Smooth muscle cell of the brain vasculature (primary cell): ENCODE measurements around the gene NLRX1.
"Not testable (repeated sequence)": the region's sequence is repeated elsewhere in the genome, so short reads cannot be mapped to it uniquely, and the experiment has no call there.

Source experiments
- DNase-seq: peaks from one replicate; pipeline ENCODE4 v3.0.0-alpha.2; 2012; ENCODE audit warnings: low read depth, low spot score

The NLRX1 gene

DNA sequence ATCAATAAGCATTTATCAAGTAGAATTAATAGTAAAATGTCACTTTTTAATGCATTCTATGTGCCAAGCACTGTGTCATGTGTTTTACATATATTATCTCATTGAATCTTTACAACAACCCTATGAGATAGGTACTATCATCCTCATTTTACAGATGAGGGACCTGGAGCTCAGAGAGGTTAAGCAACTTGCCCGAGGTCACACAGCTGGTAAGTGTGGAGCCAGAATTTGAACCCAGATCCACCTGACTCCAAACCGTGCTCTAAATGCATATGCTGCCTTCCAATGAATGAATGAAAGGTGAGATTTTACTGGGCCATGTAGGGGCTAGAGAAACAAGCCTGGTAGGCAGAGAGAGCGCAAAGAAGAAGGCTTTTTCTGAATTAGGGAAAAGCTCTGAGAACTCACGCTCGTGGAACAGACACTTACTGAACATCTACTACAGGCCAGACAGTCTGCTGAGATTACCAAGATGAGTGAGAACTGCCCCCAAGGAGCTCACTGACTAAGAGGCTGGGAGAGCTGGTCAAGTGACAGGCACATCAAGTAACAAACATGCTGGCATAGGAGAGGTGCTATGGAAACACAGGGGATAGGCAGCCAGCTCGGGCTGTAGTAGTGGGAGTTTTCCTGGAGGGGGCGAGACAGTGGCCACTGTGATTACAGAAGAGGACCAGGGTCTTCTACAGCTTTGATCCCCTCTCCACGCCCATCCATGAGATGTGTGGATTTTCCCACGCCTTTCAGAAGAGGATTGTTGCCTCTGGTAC is 15.3 kb upstream of the NLRX1 start:
- DNase-seq = no peak

DNA sequence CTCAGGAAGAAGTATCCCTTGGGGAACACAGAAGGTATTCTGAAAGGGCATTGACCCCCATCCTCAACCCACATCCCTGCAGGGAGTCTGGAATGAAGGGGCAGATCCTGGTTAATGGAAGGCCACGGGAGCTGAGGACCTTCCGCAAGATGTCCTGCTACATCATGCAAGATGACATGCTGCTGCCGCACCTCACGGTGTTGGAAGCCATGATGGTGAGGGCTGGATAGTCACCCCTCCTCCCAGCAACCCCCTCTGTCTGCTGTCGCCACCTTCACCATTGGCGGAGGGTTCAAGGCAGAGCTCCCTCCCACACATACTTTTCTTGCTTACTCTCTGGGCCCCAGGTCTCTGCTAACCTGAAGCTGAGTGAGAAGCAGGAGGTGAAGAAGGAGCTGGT is 14.3 kb upstream of the NLRX1 start:
- no peak for DNase-seq

DNA sequence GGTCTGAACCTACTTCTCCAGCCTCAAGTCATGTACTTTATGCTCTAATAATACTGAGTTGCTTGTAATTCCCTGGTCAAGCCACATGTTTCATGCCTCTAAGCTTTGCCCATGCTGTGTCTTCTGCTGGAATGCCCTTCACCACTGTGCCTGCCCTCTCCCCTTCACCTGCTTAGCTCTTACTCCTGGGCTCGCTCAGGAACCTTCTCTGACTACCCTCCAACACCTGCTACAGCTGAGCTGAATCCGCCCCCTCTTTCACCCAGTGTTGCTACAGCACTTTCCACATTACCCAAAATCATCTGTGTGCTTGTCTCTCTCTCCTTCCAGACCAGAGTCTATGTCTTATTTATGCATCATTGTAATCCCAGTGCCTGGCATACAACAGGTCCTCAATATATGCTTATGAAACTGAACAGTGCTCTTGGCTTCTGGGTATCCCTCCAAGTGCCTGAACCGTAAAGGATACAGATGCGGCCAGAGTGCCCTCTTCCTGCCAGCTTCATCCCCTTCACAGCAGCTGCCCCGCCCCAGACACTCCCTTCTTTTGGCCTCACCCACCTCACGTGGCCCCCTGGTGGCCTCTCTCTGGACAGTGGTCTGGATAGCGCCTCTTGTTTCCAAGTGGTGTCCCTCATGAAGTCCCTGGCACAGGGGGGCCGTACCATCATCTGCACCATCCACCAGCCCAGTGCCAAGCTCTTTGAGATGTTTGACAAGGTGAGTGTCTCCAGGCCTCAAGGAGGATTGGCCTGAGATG is 12.6 kb upstream of the NLRX1 start:
- DNase-seq = no peak

DNA sequence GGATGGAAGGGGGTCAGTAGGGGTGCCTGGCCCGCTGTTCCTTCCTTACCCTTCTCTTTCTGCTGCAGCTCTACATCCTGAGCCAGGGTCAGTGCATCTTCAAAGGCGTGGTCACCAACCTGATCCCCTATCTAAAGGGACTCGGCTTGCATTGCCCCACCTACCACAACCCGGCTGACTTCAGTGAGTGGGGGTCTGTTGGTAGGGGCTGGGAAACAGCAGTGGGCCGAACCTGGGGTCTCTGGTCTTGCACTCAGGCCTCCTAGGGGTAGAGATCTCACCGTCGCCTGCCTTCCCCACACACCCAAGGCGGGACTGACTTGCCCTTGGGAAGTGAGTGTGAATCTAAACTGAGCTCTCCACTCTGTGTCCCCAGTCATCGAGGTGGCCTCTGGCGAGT is 12.0 kb upstream of the NLRX1 start:
- no peak for DNase-seq

DNA sequence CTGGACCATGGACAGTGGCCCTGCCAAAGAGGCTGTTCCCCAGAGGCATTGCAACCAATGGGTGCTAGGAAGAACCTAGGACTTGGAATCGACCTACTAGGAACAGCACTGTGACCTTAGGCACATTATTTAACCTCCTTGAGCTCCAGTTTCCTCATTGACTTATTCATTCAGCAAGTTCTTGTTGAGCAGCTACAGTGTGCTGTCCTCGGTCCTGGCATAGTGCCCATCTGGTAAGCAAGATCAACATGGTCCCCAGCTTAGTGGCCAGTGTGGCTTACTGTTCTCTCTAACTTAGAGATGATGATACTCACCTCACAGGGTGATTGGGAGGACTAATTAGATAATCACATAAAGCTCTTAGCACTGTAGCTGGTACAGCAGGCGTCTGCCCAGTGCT is 11.5 kb upstream of the NLRX1 start:
- DNase-seq = no peak

DNA sequence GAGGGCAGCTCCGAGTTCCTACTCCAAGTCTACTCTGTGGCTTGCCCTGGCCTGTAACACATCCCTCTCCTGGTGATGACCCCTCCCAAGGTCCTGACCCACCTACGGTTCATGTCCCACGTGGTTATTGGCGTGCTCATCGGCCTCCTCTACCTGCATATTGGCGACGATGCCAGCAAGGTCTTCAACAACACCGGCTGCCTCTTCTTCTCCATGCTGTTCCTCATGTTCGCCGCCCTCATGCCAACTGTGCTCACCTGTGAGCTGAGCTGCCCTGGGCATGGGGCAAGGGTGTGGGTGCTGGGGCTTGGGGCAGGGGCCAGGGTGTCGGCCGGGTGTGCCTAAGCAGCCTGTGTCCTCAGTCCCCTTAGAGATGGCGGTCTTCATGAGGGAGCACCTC is 10.1 kb upstream of the NLRX1 start:
- DNase-seq = no peak

DNA sequence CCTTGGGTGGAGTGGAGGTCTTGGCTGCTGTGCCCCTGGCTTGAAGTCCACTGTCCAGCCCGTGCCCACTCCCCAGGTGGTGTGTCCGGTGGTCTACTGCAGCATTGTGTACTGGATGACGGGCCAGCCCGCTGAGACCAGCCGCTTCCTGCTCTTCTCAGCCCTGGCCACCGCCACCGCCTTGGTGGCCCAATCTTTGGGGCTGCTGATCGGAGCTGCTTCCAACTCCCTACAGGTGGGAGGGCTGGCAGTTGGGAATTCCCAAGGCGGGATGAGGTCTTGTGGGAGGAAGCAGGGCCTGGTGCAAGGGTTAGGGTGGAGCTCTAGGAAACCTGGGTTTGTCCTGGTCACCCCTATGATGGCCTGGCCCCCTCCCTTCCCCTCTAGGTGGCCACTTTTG is 8.4 kb upstream of the NLRX1 start:
- DNase-seq = no peak

DNA sequence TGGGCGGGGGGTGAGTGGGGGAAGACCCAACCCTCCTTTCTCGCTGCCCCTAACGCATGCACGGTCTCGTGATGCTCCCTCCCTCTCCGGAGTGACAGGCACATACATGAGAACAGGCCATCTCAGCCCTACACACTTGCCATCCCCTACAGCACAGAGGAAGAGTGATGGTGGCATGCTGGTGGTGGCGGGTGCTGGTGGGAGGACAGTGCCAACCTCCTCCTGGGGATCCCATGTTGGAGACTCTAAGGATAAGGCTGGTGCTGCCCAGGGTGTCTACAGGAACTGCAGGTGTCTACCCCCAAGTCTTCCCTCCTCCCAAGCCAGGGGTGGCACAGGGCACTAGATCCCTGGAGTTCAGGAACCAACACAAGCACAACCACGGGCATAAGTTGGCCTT is 6.7 kb upstream of the NLRX1 start:
- DNase-seq = no peak

DNA sequence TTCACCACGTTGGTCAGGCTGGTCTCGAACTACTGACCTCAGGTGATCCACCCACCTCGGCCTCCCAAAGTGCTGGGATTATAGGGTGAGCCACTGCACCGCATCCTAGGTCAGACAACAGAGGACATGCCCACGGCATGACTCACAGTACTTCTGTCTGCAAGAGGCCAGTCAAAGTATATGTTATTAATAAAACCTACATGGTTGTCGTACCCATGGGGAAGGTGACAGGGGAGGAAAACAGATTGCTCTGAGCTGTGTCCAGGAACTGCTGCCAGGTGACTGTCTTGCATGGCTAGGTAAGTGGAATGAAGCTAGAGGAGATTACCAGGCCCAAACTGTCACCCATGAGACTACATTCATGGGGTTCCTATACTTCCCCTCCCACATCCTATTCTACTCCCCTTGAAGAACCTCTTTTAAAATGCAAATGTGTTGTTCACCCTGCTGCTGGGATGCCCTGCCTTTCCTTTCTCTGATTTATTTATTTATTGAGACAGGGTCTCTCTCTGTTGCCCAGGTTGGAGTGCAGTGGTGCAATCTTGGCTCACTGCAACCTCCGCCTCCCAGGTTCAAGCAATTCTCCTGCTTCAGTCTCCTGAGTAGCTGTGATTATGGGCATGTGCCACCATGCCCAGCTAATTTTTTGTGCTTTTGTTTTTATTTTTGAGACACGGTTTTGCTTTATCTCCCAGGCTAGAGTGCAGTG is 2.0 kb upstream of the NLRX1 start:
- DNase-seq = no peak

DNA sequence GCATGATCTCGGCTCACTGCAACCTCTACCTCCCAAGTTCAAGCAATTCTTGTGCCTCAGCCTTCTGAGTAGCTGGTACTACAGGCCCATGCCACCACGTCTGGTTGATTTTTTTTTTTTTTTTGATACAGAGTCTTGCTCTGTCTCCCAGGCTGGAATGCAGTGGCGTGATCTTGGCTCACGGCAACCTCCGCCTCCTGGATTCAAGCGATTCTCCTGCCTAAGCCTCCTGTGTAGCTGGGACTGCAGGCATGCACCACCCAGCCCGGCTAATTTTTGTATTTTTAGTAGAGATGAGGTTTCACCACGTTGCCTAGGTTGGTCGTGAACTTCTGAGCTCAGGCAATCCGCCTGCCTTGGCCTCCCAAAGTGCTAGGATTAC is 1.5 kb upstream of the NLRX1 start:
- DNase-seq = not testable (repeated sequence)

DNA sequence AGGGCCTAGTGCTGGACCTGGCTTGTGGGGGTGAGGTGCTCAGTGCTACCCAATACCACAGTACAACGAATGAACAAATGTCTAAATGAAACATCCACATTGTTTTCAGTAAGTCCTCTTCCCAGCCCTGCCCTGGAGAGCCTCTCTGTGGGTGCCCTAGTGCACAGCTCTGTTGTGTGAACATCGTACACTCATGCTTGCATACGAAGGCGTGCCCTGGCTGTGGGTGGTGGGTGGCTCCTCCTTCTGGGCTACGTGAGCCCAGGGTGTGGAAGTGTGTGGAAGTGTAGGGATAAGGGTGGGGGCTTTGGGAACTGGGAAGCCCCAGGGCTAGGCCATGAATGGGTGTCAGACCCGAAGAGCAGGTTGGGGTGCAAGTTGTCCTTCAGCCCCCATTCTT is 592 bp upstream of the NLRX1 start:
- no peak for DNase-seq

DNA sequence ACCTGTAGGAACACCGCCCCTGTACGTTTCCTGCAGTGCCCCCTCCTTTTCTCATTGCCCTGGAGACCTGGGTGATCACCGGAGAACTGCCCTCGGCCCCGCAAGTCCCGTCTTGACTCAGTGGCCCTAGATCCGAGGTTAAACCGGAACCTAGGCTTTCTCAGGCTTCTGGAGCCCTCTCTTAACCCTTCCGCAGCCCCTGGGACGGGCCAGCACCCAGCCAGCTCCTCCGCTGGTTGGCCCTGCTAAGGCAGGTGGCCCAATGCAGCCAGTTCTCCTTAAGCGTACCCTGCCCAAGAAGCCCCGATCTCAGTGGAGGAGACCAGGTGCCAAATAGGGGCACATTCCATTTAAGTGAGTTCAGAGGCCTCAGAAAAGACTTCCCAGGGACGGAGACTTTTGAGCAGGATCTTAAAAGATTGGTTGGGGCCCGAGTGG is 776 bp downstream of the NLRX1 start:
- no peak for DNase-seq

DNA sequence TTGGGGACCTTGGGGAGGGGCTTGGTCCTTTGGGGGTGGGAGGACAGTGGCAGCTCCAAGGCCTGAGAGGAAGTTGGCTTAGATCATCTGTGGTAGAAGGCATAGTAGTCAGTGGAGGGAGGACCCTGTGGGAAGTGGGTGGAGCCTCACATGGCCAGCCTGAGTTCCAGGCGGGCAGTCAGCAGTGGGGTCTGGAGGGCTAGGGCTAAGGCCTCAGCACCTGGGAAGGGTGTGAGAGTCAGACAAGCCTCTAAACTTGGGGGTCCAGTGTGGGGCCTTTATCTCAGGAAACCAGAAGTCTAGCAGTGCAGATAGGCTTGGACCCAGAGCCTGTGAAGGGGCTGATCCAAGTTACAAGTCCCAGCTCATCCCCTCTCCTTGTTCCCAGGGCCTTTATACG is 4.0 kb downstream of the NLRX1 start:
- no peak for DNase-seq

DNA sequence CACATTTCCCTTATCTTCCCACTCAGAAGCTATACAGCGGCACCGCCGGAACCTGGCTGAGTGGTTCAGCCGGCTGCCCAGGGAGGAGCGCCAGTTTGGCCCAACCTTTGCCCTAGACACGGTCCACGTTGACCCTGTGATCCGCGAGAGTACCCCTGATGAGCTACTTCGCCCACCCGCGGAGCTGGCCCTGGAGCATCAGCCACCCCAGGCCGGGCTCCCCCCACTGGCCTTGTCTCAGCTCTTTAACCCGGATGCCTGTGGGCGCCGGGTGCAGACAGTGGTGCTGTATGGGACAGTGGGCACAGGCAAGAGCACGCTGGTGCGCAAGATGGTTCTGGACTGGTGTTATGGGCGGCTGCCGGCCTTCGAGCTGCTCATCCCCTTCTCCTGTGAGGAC is 4.9 kb downstream of the NLRX1 start:
- no peak for DNase-seq

DNA sequence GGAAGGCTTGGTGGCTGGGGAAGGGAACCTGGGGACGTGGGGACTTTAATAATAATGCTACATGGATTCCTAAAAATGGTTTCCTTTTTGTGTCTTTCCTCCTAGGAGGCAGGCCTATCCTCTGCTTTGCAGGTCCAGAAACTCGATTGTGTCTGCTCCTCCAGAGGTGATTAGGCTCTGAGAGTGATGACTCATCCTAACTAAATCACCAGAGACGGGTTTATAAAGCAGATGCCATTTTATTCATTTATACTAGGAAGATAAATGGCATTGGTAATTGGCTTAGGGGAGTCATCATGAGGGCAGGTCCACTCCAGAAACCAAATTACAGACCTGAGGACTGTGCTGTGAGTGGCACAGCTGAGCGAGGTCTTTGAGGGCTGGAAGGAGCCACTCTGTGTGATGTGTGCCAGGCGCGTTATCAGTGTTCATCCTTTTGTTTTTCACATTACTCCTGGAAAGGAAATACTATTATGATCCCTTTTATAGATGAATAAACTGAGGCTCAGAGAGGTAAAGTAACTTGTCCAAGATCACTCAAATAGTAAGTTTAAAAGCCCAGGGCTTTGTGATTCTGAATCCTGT is 7.1 kb downstream of the NLRX1 start:
- no peak for DNase-seq

DNA sequence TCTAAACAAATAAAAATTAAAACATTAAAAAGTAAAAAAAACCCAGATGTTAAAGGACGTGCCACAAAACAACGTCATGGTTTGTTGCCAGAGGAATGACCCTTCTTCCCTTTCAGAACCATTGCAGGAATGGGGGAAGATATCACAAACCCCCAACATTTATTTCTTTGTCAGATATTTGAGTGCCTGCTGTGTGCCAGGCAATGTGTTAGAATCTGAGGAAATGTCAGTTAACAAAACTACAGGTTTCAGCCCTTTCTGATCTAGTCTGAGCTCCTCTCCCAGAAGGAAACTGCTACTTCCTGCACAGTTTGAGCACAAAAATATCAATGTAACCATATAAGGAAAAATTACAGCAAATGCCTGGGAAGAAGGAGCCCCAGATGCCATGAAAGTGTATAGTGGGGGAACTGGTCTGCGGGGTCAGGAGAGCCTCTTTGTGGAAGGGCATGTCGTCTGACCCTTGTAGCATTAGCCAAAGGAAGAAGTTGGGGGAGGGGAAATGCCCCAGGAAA is 9.7 kb downstream of the NLRX1 start:
- DNase-seq = no peak

DNA sequence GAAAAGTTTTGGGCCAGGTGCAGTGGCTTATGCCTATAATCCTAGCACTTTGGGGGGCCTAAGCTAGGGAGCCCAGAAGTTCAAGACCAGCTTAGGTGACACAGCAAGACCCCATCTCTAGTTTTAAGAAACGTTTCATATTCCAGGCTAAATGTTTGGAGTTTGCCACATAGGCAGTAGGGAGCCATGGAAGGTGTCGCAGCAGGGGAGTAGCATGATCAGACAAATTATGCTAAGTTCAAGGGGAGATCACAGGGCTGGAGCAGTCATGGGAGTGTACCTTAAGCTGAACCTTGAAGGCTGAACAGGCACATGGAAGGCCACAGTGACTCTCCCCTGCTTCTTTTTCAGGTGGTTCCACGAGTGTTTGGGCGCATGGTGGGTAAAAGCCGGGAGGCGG is 10.8 kb downstream of the NLRX1 start:
- DNase-seq = no peak

DNA sequence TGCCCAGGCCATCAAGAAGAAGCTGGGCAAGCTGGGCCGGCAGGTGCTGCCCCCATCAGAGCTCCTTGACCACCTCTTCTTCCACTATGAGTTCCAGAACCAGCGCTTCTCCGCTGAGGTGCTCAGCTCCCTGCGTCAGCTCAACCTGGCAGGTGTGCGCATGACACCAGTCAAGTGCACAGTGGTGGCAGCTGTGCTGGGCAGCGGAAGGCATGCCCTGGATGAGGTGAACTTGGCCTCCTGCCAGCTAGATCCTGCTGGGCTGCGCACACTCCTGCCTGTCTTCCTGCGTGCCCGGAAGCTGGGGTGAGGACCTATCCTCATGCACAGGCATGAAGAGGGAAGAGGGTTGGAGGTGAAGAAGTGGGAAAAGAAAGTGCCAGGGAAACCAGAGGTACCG is 11.5 kb downstream of the NLRX1 start:
- no peak for DNase-seq

DNA sequence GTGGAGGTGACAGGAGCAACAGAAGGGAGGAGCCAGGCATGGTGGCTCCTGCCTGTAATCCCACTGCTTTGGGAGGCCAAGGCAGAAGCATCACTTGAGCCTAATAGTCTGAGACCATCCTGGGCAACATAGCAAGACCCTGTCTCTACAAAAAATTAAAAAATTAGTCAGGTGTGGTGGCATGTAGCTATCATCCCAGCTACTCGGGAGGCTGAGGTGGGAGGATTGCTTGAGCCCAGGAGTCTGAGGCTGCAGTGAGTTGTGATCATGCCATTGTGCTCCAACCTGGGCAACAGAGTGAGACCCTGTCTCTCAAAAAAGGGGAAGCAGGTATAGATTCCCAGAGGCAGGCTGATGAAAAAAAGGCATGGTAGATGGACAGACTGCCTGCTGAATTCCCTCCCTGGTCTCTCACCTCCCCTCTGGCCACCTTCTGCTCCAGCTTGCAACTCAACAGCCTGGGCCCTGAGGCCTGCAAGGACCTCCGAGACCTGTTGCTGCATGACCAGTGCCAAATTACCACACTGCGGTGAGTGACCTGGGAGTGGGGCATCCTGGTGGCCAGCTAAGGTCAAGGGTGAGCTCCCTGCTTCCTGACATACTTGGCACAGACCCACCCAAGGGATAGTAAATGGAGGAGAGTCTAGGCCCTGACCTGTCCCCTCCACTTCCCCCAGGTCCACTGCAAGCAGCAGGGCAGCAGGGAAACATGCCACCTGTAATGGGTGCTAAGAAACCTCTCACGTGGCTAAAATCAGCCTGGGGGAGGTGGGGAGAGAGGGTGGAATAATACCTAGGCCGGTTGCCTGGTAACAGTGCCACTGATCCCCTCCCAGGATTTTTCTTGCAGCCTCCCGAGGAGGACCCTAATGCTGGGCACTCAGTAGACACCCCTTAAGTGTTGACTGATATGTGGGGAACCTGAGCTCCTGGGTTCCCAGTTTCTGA is 12.5 kb downstream of the NLRX1 start:
- no peak for DNase-seq

DNA sequence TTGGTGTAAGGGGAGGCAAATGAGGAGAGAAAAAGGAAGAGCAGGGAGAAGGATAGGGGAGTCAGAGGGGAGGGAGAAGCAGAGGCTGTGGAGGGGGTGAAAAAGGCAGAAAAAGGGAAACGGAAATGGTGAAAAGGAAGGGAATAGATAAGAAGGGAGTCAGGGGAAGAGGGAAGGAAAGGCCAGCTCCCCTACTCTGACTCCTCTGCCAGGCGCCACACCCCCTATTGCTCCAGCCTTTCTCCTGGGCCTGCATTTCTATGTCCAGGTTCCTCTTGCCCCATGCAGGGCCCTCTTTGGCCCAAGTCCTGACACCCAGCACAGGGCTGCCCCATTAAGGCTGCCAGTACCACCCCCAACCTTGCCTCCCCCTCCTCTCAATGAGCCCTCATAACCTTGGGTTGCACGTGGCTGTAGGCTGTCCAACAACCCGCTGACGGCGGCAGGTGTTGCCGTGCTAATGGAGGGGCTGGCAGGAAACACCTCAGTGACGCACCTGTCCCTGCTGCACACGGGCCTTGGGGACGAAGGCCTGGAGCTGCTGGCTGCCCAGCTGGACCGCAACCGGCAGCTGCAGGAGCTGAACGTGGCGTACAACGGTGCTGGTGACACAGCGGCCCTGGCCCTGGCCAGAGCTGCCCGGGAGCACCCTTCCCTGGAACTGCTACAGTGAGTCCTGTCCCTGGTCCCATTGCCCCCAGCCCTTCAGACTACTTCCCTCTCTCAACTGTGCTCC is 13.3 kb downstream of the NLRX1 start:
- no peak for DNase-seq
